IgD-negative memory B cell (primary cell): Measurements from ENCODE around the gene ARPC3. TPM values are rescaled to one million over a fixed set of nuclear protein-coding genes. Genes with fewer than 3 reads are reported as not detected.

ENCODE experiments used
- polyA plus RNA-seq: library from polyadenylated mRNA; unstranded; fragments of 300-500 nt; fragmentation: Illumina TruSeq; gene quantifications from one replicate; pipeline ENCODE4 v1.2.3, GENCODE V29; 2021

ARPC3 gene
- polyA plus RNA-seq, 1 donor from 2014 or later: 1,315 TPM

Other genes with a start within 250 kb of the ARPC3 start
- gene ATP2A2, start 169.1 kb downstream of the ARPC3 start, polyA plus RNA-seq: 3.5 TPM
- 24.9 TPM for gene ANAPC7, start 46.6 kb downstream of the ARPC3 start, polyA plus RNA-seq
- 31.1 TPM for gene GPN3, start 17.9 kb upstream of the ARPC3 start, polyA plus RNA-seq
- gene FAM216A, start 18.5 kb upstream of the ARPC3 start, polyA plus RNA-seq: 10.5 TPM
- gene VPS29, start 51.8 kb upstream of the ARPC3 start, polyA plus RNA-seq: 123 TPM
- 0.75 TPM for gene RAD9B, start 52.0 kb upstream of the ARPC3 start, polyA plus RNA-seq
- gene PPTC7, start 133.0 kb upstream of the ARPC3 start, polyA plus RNA-seq: 10.1 TPM
- gene TCTN1, start 163.8 kb upstream of the ARPC3 start, polyA plus RNA-seq: 24.2 TPM
- 441 TPM for gene HVCN1, start 238.8 kb upstream of the ARPC3 start, polyA plus RNA-seq